ENCODE data around the gene IFNK.

IFNK gene

DNA sequence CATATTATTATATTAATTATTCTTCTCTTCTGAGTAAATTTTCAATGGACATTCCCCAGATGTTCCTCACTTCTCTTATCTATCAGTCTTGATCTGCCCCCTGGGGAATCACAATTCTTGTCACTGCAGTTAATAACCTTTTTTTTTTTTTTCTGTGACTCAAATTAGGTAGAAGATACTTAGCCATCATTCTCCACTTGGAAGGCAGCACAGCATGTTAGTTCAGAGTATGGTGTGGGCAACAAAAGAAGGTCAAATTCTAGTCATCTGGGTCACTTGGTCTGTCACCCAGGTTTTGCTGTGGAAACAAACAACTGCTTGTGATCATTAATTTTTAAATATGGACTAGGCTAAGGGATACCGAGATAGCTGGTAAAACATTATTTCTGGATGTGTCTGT is 13.7 kb downstream of the IFNK start:
- TF ChIP-seq, protein P1, sequence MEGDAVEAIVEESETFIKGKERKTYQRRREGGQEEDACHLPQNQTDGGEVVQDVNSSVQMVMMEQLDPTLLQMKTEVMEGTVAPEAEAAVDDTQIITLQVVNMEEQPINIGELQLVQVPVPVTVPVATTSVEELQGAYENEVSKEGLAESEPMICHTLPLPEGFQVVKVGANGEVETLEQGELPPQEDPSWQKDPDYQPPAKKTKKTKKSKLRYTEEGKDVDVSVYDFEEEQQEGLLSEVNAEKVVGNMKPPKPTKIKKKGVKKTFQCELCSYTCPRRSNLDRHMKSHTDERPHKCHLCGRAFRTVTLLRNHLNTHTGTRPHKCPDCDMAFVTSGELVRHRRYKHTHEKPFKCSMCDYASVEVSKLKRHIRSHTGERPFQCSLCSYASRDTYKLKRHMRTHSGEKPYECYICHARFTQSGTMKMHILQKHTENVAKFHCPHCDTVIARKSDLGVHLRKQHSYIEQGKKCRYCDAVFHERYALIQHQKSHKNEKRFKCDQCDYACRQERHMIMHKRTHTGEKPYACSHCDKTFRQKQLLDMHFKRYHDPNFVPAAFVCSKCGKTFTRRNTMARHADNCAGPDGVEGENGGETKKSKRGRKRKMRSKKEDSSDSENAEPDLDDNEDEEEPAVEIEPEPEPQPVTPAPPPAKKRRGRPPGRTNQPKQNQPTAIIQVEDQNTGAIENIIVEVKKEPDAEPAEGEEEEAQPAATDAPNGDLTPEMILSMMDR (IDR thresholded peaks at IDR 0.05; ENCODE audit: low read depth, low read length) = no peak

GRCh38 chr9:27538647-27539046 is 14.6 kb downstream of the IFNK start:
- H3K4me3 ChIP-seq (ENCODE audit: low read depth, low read length) = no peak overlapping the region
- TF ChIP-seq, protein P1 (IDR thresholded peaks at IDR 0.05; ENCODE audit: low read depth, low read length) = no peak

More for the DNA sequence above, 13.7 kb downstream of the IFNK start:
- H3K4me3 ChIP-seq (ENCODE audit: low read depth, low read length) = no peak overlapping the region

GRCh38 chr9:27539479-27540441 is 15.7 kb downstream of the IFNK start:
- peak overlapping the region; percentile 22; the same call in 1 of the 2 replicates for H3K4me3 ChIP-seq (ENCODE audit: low read depth, low read length)
- TF ChIP-seq, protein P1 (IDR thresholded peaks at IDR 0.05; ENCODE audit: low read depth, low read length) = no peak

DNA sequence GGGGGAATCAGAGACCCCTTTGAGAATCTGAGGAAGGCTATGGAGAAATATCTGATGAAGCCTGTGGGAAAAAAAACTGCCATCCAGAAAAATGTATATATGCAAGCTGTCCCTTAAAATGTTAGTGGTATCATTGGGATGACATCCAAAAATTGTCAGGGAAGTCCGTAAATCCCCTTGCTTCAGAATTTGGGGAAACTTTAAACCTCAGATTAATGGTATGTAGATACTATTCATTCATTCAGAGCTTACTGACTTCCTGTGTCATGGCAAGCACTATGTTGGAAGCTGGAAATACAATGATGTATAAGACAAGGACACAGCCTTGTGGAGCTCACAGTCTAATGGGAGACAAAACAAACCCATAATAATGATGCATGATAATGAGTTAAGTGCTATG is 16.4 kb downstream of the IFNK start:
- H3K4me3 ChIP-seq (ENCODE audit: low read depth, low read length) = no peak overlapping the region
- TF ChIP-seq, protein P1 (IDR thresholded peaks at IDR 0.05; ENCODE audit: low read depth, low read length) = no peak

DNA sequence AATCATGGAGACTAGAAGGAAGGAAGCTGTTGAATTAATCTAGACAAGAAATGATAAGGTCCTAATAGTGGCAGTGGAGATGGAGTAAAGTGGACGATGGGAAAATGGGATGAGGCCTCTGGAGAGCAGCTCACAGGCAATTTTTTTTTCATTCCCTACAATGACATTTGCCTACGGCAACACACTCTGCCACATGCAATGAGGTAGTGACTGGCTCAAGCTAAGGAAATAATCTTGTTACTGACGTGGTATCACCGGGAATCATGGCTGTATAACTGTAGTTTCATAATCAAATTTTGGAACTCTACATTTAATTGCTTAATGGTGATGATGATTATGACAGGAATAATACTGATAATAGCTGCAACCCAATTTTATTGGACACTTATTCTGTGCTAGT is 17.6 kb downstream of the IFNK start:
- H3K4me3 ChIP-seq (ENCODE audit: low read depth, low read length) = no peak overlapping the region
- TF ChIP-seq, protein P1 (IDR thresholded peaks at IDR 0.05; ENCODE audit: low read depth, low read length) = no peak

GRCh38 chr9:27542508-27542907 is 18.4 kb downstream of the IFNK start:
- no peak overlapping the region for H3K4me3 ChIP-seq (ENCODE audit: low read depth, low read length)
- TF ChIP-seq, protein P1 (IDR thresholded peaks at IDR 0.05; ENCODE audit: low read depth, low read length) = no peak

DNA sequence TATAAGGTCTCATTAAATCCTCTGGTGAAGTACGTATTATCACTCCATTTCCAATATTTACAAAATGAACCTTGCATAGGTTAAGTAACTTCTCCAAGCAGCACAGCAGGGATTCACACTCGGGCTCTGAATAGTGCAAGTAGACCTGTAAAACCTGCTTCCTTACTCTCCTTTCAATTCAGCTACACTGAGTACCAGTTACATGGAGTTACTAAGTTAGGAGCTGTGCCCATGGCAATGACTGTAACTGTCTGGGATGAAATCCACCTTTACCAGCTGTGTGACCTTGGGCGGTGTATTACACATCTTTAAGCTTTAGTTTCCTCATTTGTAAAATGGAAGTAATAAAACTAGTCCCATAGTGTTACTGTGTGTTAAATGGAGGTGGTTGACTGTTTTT is 21.4 kb downstream of the IFNK start:
- TF ChIP-seq, protein P1 (IDR thresholded peaks at IDR 0.05; ENCODE audit: low read depth, low read length) = no peak
- no peak overlapping the region for H3K4me3 ChIP-seq (ENCODE audit: low read depth, low read length)
